ENCODE measurements around the gene MORN1.

- no peak for TF ChIP-seq ZNF274 (IDR thresholded peaks at IDR 0.05; ENCODE audit: borderline replicate concordance, extremely low read depth, low read length)
- TF ChIP-seq SUZ12 (IDR thresholded peaks at IDR 0.05; ENCODE audit: low read length), result no peak
- TF ChIP-seq CTCF (IDR thresholded peaks at IDR 0.05; ENCODE audit: control extremely low read depth in 1 of 3, insufficient read depth in 1 of 3, low read depth in 1 of 3, low read length in 3 of 3), result no peak
- TF ChIP-seq CEBPB (IDR thresholded peaks at IDR 0.05; ENCODE audit: low read depth, low read length), result no peak
- TF ChIP-seq POLR2A (IDR thresholded peaks at IDR 0.05; ENCODE audit: control extremely low read depth in 1 of 2, low read depth in 2 of 2, low read length in 2 of 2), result no peak
- TF ChIP-seq EP300 (IDR thresholded peaks at IDR 0.05; ENCODE audit: borderline replicate concordance in 1 of 2, low read depth in 2 of 2, low read length in 2 of 2), result no peak
Observed at GRCh38 chr1:2300004-2300771, 91.2 kb downstream of the MORN1 start.

Measured in H1 (cell line).